H9 (cell line): Measurements from ENCODE around the gene VWF. TPM values are rescaled to one million over a fixed set of nuclear protein-coding genes. Genes with fewer than 3 reads are reported as not detected.

Source experiments
- DNase-seq: peaks from one replicate; pipeline ENCODE4 v3.0.0-alpha.2; 2017
- H2AFZ ChIP-seq: one replicate; pipeline ENCODE4 v1.6.1; 2013; ENCODE audit warnings: mild to moderate bottlenecking, low read length, control low read depth, moderate library complexity
- H2AK5ac ChIP-seq: 2 replicates; pipeline ENCODE4 v1.6.1; 2013; ENCODE audit warnings: low read length, control low read depth, mixed read lengths; ENCODE audit not compliant: insufficient read length
- H2BK120ac ChIP-seq: one replicate; pipeline ENCODE4 v1.6.1; 2013; ENCODE audit warnings: low read depth, mild to moderate bottlenecking, low read length, control low read depth, inconsistent platforms; ENCODE audit not compliant: poor library complexity, severe bottlenecking
- H2BK12ac ChIP-seq: 2 replicates; pipeline ENCODE4 v1.6.1; 2013; ENCODE audit warnings: low read length, control low read depth, mixed read lengths, low read depth; ENCODE audit not compliant: insufficient read length
- H2BK15ac ChIP-seq: 2 replicates; pipeline ENCODE4 v1.6.1; 2013; ENCODE audit warnings: low read depth, low read length, control low read depth
- H2BK20ac ChIP-seq: one replicate; pipeline ENCODE4 v1.6.1; 2013; ENCODE audit warnings: low read depth, mild to moderate bottlenecking, low read length, control low read depth, inconsistent platforms; ENCODE audit not compliant: poor library complexity, severe bottlenecking
- H2BK5ac ChIP-seq: 2 replicates; pipeline ENCODE4 v1.6.1; 2013; ENCODE audit warnings: low read length, control low read depth, mixed read lengths; ENCODE audit not compliant: insufficient read length
- H3K14ac ChIP-seq: 2 replicates; pipeline ENCODE4 v1.6.1; 2013; ENCODE audit warnings: low read length, control low read depth; ENCODE audit not compliant: insufficient read depth
- H3K18ac ChIP-seq: 2 replicates; pipeline ENCODE4 v1.6.1; 2013; ENCODE audit warnings: low read depth, mild to moderate bottlenecking, mixed read lengths, low read length, control low read depth; ENCODE audit not compliant: insufficient read length
- H3K23ac ChIP-seq: 2 replicates; pipeline ENCODE4 v1.6.1; 2013; ENCODE audit warnings: low read length, control low read depth, mixed read lengths, low read depth; ENCODE audit not compliant: insufficient read length
- H3K23me2 ChIP-seq: 2 replicates; pipeline ENCODE4 v1.6.1; 2013; ENCODE audit warnings: low read depth, mild to moderate bottlenecking, mixed read lengths, low read length, control low read depth; ENCODE audit not compliant: insufficient read length, poor library complexity, severe bottlenecking
- H3K27ac ChIP-seq: 2 replicates; pipeline ENCODE4 v1.5.1; 2013; ENCODE audit warnings: low read length, control low read depth, mixed read lengths, low read depth; ENCODE audit not compliant: insufficient read length
- H3K27me3 ChIP-seq: 2 replicates; pipeline ENCODE4 v1.6.1; 2013; ENCODE audit warnings: low read length, control low read depth, inconsistent platforms; ENCODE audit not compliant: insufficient read depth
- H3K4ac ChIP-seq: 2 replicates; pipeline ENCODE4 v1.6.1; 2013; ENCODE audit warnings: low read depth, mild to moderate bottlenecking, control low read depth, inconsistent platforms, low read length, moderate library complexity
- H3K4me1 ChIP-seq: 2 replicates; pipeline ENCODE4 v1.6.1; 2013; ENCODE audit warnings: low read length, control low read depth, inconsistent platforms; ENCODE audit not compliant: insufficient read depth
- H3K4me2 ChIP-seq: 2 replicates; pipeline ENCODE4 v1.6.1; 2013; ENCODE audit warnings: low read length, control low read depth, mixed read lengths; ENCODE audit not compliant: insufficient read length, insufficient read depth
- H3K56ac ChIP-seq: 2 replicates; pipeline ENCODE4 v1.6.1; 2013; ENCODE audit warnings: low read depth, mild to moderate bottlenecking, mixed read lengths, low read length, control low read depth; ENCODE audit not compliant: insufficient read length
- H3K79me1 ChIP-seq: 2 replicates; pipeline ENCODE4 v1.6.1; 2013; ENCODE audit warnings: low read depth, mild to moderate bottlenecking, moderate library complexity, low read length, control low read depth, inconsistent platforms; ENCODE audit not compliant: insufficient read depth, poor library complexity, severe bottlenecking
- H3K79me2 ChIP-seq: 2 replicates; pipeline ENCODE4 v1.6.1; 2013; ENCODE audit warnings: low read length, control low read depth, inconsistent platforms; ENCODE audit not compliant: insufficient read depth
- H3K9ac ChIP-seq: 2 replicates; pipeline ENCODE4 v1.6.1; 2013; ENCODE audit warnings: low read length, control low read depth, mixed read lengths; ENCODE audit not compliant: insufficient read length; ENCODE audit errors: extremely low read depth
- H3K9me3 ChIP-seq: one replicate; pipeline ENCODE4 v1.6.1; 2013; ENCODE audit warnings: low read depth, low read length, inconsistent platforms; ENCODE audit not compliant: control insufficient read depth
- H3T11ph ChIP-seq: one replicate; pipeline ENCODE4 v1.6.1; 2013; ENCODE audit warnings: mild to moderate bottlenecking, low read length, control low read depth, inconsistent platforms
- H4K20me1 ChIP-seq: one replicate; pipeline ENCODE4 v1.6.1; 2013; ENCODE audit not compliant: control insufficient read depth, insufficient read length, insufficient read depth
- H4K5ac ChIP-seq: 2 replicates; pipeline ENCODE4 v1.6.1; 2013; ENCODE audit warnings: low read depth, mild to moderate bottlenecking, mixed read lengths, low read length, control low read depth; ENCODE audit not compliant: insufficient read length
- H4K8ac ChIP-seq: replicated peaks from 2 replicates; pipeline ENCODE4 v1.6.1; 2013; ENCODE audit warnings: low read length, control low read depth, mixed read lengths, low read depth; ENCODE audit not compliant: insufficient read length
- H4K91ac ChIP-seq: 2 replicates; pipeline ENCODE4 v1.6.1; 2013; ENCODE audit warnings: low read depth, mild to moderate bottlenecking, moderate library complexity, mixed read lengths, low read length, control low read depth; ENCODE audit not compliant: insufficient read length
- H3K27ac Mint-ChIP-seq, 3 experiments: 2 replicates in 2 of 3; 3 replicates in 1 of 3; pipeline ENCODE4 v1.8.0; 2020 to 2021; ENCODE audit warnings: mixed read lengths in 3 of 3, mild to moderate bottlenecking in 1 of 3, moderate library complexity in 1 of 3
- H3K27me3 Mint-ChIP-seq: 2 replicates; pipeline ENCODE4 v1.8.0; 2021; ENCODE audit warnings: low read depth, mild to moderate bottlenecking, moderate library complexity, mixed read lengths
- H3K36me3 Mint-ChIP-seq, 3 experiments: 2 replicates in 2 of 3; 3 replicates in 1 of 3; pipeline ENCODE4 v1.8.0; 2020 to 2021; ENCODE audit warnings: low read depth in 3 of 3, mixed read lengths in 3 of 3; ENCODE audit not compliant: insufficient read depth in 1 of 3
- H3K4me1 Mint-ChIP-seq, 2 experiments: 2 replicates each; pipeline ENCODE4 v1.8.0; 2020; ENCODE audit warnings: mixed read lengths in 2 of 2
- H3K4me3 Mint-ChIP-seq, 2 experiments: 2 replicates in 1 of 2; 3 replicates in 1 of 2; pipeline ENCODE4 v1.8.0; 2020 to 2021; ENCODE audit warnings: mild to moderate bottlenecking in 2 of 2, mixed read lengths in 2 of 2, moderate library complexity in 1 of 2
- H3K9me3 Mint-ChIP-seq, 2 experiments: 2 replicates in 1 of 2; 3 replicates in 1 of 2; pipeline ENCODE4 v1.8.0; 2020; ENCODE audit warnings: mild to moderate bottlenecking in 2 of 2, mixed read lengths in 2 of 2, moderate library complexity in 1 of 2
- WGBS: extraction: QIAGEN DNeasy Blood & Tissue Kit; methylation state at CpG from one replicate; pipeline ENCODE4 v1.1.7; 2013; ENCODE audit warnings: missing lambda C conversion rate, low lambda C conversion rate, mixed read lengths; ENCODE audit not compliant: insufficient read length; ENCODE audit errors: extremely low coverage; 5-methylcytosine and 5-hydroxymethylcytosine counted together
- total RNA-seq: library from RNA; stranded (reverse); gene quantifications from 2 replicates; pipeline ENCODE4 v1.2.1, GENCODE V29; 2021
- TF ChIP-seq, protein P1 (sequence below): fragments of 200-600 bp; sonication (generic); conservative IDR thresholded peaks from 3 replicates; pipeline ENCODE4 v1.8.0; 2021; ENCODE audit warnings: antibody characterized with exemption, mild to moderate bottlenecking

The VWF gene
- total RNA-seq, 1 experiment from 2014 or later, result 0.17 TPM

DNA sequence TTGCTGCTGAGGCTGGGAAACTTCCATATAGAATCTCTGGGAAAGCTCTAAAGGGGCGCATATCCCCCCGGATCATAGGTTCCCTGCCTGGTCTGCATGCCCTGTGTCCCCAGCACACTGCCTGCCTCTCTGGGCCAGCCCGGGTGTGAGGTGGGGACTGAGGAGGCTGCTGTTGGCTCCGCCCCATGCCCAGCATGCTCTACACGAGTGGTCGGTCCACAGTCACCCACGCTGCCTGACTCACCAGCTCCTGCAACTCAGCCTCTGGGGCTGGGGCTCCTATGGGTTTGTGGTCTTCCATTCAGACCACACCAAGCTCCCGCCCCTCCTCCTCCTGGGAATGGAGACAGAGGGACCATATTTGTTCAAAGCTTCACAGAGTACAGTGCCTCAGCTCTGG lies 90.9 kb downstream of the VWF start:
- Histone ChIP-seq H3K27ac (no peak overlapping the region), H3K9ac (no peak overlapping the region), H2BK120ac (no peak overlapping the region), H4K8ac (no peak overlapping the region), H3K14ac (no peak overlapping the region), H3K4ac (no peak overlapping the region), H3K79me2 (no peaks in the 10 kb centered on the region), H4K5ac (no peak overlapping the region), H3K23ac (no peak overlapping the region), H3K79me1 (no peaks in the 10 kb centered on the region), H3K27me3 (no peaks in the 10 kb centered on the region), H4K20me1 (no peaks in the 10 kb centered on the region), H3K9me3 (no peaks in the 10 kb centered on the region), H3K18ac (no peak overlapping the region), H3T11ph (no peak overlapping the region), H3K23me2 (no peaks in the 10 kb centered on the region), H2BK5ac (no peak overlapping the region), H3K4me1 (peaks cover 2% of the 10 kb centered on the region; the same call in 1 of the 2 replicates), H3K4me2 (no peak overlapping the region), H3K56ac (no peak overlapping the region), H2AFZ (no peak overlapping the region), H2BK15ac (no peak overlapping the region), H2BK12ac (no peak overlapping the region), H4K91ac (no peak overlapping the region), H2AK5ac (no peak overlapping the region), H2BK20ac (no peak overlapping the region)
- TF ChIP-seq, protein P1, sequence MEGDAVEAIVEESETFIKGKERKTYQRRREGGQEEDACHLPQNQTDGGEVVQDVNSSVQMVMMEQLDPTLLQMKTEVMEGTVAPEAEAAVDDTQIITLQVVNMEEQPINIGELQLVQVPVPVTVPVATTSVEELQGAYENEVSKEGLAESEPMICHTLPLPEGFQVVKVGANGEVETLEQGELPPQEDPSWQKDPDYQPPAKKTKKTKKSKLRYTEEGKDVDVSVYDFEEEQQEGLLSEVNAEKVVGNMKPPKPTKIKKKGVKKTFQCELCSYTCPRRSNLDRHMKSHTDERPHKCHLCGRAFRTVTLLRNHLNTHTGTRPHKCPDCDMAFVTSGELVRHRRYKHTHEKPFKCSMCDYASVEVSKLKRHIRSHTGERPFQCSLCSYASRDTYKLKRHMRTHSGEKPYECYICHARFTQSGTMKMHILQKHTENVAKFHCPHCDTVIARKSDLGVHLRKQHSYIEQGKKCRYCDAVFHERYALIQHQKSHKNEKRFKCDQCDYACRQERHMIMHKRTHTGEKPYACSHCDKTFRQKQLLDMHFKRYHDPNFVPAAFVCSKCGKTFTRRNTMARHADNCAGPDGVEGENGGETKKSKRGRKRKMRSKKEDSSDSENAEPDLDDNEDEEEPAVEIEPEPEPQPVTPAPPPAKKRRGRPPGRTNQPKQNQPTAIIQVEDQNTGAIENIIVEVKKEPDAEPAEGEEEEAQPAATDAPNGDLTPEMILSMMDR, result no peak
- Mint-ChIP-seq H3K4me1 (peaks cover 4 to 11% of the 10 kb centered on the region in 2 experiments), H3K9me3 (no peaks in the 10 kb centered on the region), H3K36me3 (no peaks in the 10 kb centered on the region; a peak in 1 of 7 replicates), H3K27ac (no peak overlapping the region; a peak in 1 of 7 replicates), H3K27me3 (peaks cover 4% of the 10 kb centered on the region), H3K4me3 (no peak overlapping the region)
- DNase-seq, result no peak
- WGBS, result no CpG with 5 or more reads among the region's 8 CpGs
